IPS DF 4.7 (cell line): ENCODE data around the gene FRMD4B.

Experiments
- DNase-seq: peaks from one replicate; pipeline ENCODE4 v3.0.0-alpha.2; 2013; ENCODE audit warnings: low spot score; ENCODE audit errors: extremely low read depth

The FRMD4B gene

GRCh38 chr3:69405067-69405466, 19.2 kb upstream of the FRMD4B start:
- no peak for DNase-seq

DNA sequence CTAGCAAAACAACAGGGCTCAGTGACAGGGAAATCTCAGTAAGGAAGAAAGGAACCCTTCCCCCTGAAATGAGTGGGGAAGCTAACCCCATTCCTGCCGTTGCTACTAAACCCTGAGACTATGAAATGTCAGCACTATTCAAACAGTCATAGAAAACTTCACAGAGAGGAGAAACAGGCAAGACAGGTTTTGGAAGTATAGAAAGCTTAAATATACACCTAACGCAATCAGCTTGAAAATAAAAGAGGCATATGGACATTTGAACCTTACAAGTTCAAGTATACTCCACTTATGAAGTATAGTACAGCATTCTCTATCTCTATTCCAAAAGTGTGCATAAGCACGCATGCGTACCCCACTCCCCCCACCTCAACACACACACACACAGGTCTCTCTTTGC, 17.6 kb upstream of the FRMD4B start:
- no peak for DNase-seq

- DNase-seq, result no peak
Observed at GRCh38 chr3:69400683-69401082, 14.8 kb upstream of the FRMD4B start.

DNA sequence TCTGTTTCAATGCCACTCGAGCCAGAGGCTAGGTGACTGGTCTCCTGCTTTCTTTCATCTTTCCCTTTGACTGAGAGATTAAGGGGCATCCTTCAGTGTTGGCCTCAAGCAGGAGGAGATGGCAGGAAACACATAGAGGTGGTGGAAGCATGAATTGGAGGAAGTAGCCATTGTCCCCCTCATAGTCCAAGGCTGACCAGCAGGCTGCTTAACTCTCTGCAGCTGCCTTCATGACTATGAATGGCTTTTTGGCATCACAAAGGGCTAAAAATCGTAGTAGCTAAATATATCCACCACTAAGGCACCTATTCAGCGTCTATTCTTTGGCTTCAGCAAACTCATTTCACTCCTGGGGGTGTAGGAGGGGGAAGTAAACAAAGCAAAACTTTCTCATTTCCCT, 7.0 kb upstream of the FRMD4B start:
- no peak for DNase-seq

DNA sequence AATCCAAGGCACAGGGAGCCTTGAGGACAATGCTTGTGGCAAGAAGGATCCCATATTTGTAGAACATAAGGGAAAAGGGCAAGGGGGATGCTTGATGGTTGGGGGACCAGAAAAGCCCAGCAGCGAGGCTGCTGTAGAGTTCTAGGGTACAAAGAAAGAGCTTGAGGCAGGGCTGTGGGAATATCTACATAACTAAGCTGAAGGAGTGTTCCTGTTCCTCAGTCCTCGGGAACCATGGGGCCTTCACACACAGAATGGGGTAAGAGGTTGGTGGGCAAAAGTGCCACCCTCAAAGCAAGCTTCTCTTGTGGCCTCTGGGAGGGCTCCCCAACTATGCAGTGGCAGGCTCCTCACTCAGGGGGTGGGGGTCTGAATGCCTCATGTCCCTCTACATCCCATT, 6.5 kb upstream of the FRMD4B start:
- no peak for DNase-seq

- DNase-seq, result no peak
Observed at GRCh38 chr3:69391554-69391953, 5.7 kb upstream of the FRMD4B start.

- DNase-seq, result no peak
Observed at GRCh38 chr3:69390771-69391170, 4.9 kb upstream of the FRMD4B start.

DNA sequence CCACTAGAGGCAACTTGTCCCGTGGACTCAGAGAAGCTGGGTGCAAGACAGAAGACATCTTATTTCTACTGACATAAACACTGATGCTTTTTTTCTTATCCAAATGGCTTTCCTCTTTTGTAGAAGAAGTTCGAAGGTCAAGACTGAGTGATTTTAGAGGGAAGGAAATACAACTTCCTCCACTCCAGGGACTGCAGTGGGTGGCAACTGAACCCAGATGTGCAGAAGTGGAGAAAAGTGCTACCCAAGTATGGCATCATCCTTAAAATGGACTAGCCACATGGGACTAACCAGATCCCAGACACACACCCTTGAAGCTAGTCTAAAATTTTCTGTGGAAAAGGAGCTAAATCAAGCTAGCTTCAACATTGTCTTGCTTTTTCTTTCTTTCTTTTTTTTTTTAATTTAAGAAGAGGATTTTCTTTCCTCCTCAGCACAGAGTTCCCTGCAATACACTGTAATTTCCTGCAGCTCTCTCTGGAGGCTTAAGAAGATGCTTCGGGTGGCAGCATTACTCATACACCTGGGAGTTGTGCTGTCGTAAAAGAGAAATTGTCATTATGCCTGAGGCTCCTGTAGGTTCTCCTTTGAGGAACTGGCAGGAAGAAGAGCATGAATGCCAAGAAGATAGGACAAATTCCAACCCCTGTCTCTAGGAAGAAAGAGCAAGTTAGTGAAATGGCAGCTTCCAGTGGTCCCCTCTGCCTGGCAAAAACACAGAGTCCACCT, 3.8 kb upstream of the FRMD4B start:
- no peak for DNase-seq

DNA sequence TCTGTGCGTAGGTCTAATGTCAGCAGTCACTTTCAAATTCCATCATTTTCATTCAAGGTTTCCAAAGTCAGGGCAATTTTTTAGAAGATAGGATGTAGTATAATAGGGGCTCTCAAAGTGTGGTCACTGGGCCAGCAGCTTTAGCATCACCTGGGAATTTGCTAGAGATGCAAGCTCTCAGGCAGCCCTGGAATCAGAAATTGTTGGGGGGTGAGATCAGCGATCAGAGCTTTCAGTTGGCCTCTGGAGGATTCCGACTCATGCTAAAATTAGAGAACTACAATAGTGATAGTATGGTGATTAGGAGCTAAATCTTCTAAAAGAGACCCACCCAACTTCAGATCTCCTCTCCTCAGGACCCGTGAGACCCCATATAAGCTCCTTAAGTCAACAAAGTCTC, 2.4 kb upstream of the FRMD4B start:
- no peak for DNase-seq

GRCh38 chr3:69386556-69387385, 883 bp upstream of the FRMD4B start:
- DNase-seq, result no peak

DNA sequence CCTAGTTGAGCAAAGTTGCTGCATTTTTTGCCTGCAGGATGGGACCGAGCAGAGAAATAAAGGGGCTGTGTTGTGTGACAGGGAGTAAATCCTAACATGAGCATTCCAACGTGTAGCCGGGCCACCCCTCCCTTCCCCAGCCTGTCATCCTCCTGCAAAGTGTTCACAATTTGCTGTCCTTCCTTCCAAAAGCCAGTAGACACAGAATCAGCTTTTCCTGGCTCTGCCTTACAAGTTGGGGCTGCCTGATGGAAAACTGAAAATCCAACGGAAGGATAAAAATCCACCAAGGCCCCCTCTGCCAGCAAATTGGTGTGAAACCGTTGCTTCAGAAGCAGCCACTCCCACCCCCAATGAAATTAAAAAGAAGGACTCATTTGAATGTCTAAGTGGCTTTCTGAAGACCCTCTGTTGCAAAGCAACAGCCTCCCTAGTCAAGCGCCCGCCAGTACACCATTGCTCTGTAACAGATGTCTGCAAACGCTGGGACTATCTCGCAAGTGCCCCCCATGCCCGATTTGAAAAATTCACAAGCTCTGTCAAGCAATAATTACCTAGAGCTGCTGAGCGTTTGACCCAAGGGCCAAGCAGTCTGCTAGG, 665 bp downstream of the FRMD4B start:
- no peak for DNase-seq

- DNase-seq, result no peak
Observed at GRCh38 chr3:69384326-69384725, 1.6 kb downstream of the FRMD4B start.

DNA sequence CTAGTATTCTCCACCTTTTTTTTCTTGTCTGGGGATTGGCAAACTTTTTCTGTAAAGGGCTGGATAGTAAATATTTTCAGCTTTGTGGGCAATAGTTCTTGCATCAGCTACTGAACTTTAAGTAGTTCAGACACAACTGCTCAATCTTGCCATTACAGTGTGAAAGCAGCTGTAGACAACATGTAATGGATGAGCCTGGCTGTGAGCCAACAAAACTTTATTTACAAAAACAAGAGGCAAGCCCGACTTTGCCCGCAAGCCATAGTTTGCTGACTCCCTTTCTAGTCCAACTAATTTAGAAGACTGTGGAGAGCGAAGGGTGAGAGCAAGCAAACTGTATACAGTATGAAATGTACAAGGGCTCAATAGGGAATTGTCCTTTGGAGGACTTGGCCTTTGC, 6.2 kb downstream of the FRMD4B start:
- DNase-seq, result no peak

DNA sequence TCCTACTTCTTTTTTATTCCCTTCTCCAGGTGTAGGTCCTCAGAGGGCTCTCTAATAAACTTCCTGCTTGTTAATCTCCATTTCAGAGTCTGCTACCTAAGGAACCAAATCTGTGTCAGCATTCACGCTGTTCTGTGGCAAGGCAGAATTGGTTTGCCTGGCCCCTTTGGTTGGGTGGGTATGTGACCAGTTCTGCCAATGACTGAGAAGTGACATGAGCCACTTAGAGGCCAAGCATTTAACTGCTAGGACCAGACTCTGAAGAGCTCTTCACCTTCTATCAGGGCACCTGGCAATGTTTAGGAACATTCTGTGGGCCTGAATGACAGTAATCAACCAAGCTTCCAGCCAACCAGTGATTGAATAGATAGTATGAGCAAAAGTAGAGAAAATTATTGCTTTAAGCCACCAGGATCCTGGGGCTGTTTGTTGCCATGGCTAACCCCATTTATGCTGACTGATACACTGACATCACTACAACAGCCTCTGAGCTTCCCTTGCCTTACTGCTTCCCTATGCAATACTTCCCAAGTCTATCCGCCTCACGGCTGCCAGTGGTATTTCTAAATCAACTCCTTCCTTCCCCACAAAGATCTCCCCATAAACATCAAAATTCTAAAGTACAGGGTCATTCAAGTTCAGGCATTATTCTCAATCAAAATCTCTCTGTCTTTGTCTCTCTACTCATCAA, 7.6 kb downstream of the FRMD4B start:
- DNase-seq, result no peak

DNA sequence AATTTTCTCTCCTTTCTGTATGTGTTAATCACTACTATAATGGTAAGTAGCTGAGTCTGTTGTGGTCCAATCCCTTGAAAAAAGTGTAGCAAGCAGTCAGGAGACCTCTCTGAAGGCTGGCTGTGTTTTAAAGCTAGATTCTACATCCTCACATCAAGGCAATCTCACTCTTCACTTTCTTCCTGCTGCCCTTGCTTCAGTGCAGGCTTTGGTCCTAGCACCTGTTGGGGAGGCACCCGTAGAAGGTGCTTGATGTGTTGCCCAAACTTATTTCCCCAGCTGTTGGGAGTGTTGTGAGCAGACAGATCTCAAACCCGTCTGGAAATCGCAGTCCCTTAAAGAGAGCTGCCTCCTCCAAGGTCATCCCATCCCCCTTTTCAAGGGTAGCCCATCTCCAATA, 8.6 kb downstream of the FRMD4B start:
- no peak for DNase-seq

DNA sequence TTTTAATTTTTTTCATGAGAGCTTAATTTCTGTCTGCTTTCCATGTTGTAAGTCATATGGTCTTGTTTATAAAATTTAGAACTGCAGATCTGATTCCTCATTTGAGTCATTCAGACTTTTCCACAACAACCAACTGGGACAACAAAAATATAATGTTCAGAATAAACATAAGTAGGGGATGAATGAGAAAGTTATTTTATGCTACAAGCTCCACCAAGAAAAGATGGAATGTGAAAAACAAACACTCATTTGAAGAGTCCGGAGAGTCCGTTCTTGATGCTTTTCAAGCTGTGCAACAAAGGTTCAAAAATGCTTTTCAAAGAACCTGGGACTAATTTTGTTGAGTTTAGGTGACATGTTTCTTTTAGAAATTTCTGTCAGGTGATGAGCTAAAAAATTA, 9.2 kb downstream of the FRMD4B start:
- no peak for DNase-seq

DNA sequence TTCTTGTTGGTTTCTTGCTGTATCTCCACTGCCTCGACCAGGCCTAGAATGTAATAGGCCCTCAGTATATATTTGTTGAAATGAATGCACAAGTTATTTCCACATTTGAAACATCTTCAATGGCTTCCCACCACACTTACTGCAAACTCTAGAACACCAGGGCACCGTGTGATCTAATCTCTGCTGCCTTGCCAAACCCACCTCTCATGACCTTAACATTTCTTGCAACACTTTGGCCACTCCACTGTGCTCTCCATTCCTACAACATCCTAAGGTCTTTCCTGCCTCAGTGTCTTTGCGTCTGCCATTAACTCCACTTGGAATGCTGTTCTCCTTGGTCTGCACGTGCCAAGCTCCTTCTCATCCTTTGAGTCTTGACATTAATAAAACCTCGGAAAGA, 14.1 kb downstream of the FRMD4B start:
- no peak for DNase-seq

- no peak for DNase-seq
Observed at GRCh38 chr3:69370901-69371301, 15.0 kb downstream of the FRMD4B start.

DNA sequence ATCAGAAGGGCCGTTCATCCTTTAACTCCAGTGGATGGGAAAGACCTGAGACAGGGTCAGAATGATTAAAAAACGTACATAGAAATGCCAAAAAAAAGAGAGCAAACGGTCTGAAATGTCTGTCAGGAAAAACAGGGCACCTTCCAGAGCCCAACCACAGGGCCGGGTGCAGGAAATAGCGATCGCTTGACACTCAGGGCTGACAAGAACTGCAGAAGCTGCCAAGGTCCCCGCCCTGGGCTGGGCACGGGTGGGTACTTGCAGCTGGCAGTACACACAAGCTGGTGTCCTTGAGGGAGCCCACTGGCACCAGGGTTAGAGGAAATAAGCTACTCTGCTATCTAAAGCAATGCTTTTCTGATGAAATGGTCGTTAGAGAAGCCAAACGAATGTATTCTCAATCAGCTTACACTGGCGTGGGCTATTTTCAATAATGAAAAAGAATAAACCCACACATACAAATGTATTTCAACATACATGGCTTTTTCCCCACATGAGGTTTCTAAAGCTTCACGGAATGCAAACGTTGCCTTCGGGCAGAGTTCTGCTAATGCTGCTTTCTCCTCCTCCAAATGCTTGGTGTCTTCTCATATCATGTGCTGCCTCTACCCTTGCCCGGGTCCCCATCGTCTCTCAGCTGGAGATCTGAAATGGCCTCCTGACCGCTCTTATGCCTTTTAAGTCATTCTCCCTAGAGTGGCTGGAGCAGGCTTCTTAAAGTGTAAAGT, 15.6 kb downstream of the FRMD4B start:
- DNase-seq, result no peak

- DNase-seq, result no peak
Observed at GRCh38 chr3:69368129-69368741, 17.7 kb downstream of the FRMD4B start.

DNA sequence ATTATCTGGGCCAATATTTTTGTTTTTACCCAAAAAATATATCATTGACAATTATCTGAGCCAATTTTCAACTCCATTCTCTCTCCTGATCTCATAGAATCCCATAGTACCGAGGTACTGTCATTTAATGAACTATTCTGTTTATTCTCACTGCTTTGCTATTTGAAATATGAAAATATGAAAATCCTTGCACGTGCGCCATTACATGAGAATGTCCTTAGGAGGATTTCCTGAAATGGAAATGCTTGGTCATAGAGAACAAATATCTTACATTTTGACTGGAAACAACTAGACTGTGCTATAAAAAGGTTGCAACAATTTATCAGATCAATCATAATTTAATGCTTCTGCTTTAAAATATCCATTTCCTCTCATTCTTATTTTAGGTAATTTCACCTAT, 18.3 kb downstream of the FRMD4B start:
- no peak for DNase-seq
